NCI-H82 treated with DMSO at 0.1 percent for 48 hours (cell line): Measurements from ENCODE around the gene CLMP.

Experiments
- DNase-seq: peaks from one replicate; lab custom pipeline; 2025; ENCODE audit not compliant: unreplicated experiment; lab: John Stamatoyannopoulos, UW

Gene CLMP

GRCh38 chr11:123195188-123196059 is at the start of gene CLMP:
TSS of gene CLMP (minus strand) at chr11:123195248. CDS start at chr11:123194940, 308 bp downstream.
- DNase-seq = no peak

GRCh38 chr11:123241874-123242543 is 47.0 kb upstream of the CLMP start:
- no peak for DNase-seq

- DNase-seq = no peak
Measured at GRCh38 chr11:123241294-123241693, 46.2 kb upstream of the CLMP start.

- no peak for DNase-seq
Measured at GRCh38 chr11:123239191-123240150, 44.4 kb upstream of the CLMP start.

GRCh38 chr11:123238297-123238696 is 43.2 kb upstream of the CLMP start:
- no peak for DNase-seq

GRCh38 chr11:123236879-123237278 is 41.8 kb upstream of the CLMP start:
- no peak for DNase-seq

- no peak for DNase-seq
Measured at GRCh38 chr11:123235656-123236261, 40.7 kb upstream of the CLMP start.

- no peak for DNase-seq
Measured at GRCh38 chr11:123235117-123235655, 40.1 kb upstream of the CLMP start.

GRCh38 chr11:123233975-123234334 is 38.9 kb upstream of the CLMP start:
- no peak for DNase-seq

GRCh38 chr11:123233280-123233974 is 38.4 kb upstream of the CLMP start:
- DNase-seq = peak; percentile 26

GRCh38 chr11:123231777-123232176 is 36.7 kb upstream of the CLMP start:
- DNase-seq = no peak

- peak; percentile 50 for DNase-seq
Measured at GRCh38 chr11:123231256-123231655, 36.2 kb upstream of the CLMP start.

GRCh38 chr11:123230346-123230745 is 35.3 kb upstream of the CLMP start:
- no peak for DNase-seq

GRCh38 chr11:123228496-123229163 is 33.6 kb upstream of the CLMP start:
- peak; percentile 38 for DNase-seq

GRCh38 chr11:123227763-123228495 is 32.9 kb upstream of the CLMP start:
- DNase-seq = no peak

- no peak for DNase-seq
Measured at GRCh38 chr11:123221584-123221983, 26.5 kb upstream of the CLMP start.

- DNase-seq = no peak
Measured at GRCh38 chr11:123221096-123221561, 26.1 kb upstream of the CLMP start.

- DNase-seq = no peak
Measured at GRCh38 chr11:123219066-123219690, 24.1 kb upstream of the CLMP start.
